Ectodermal cell (in vitro differentiated cells): ENCODE results near the gene TAOK1.
"Not testable (repeated sequence)": the region's sequence is repeated elsewhere in the genome, so short reads cannot be mapped to it uniquely, and the experiment has no call there.

Experiments
- H3K27ac ChIP-seq: 2 replicates; pipeline ENCODE4 v1.7.0; 2013; ENCODE audit warnings: mild to moderate bottlenecking, low read depth, low read length; ENCODE audit not compliant: insufficient read depth, poor library complexity, severe bottlenecking
- H3K27me3 ChIP-seq: 2 replicates; pipeline ENCODE4 v1.7.0; 2013; ENCODE audit warnings: mild to moderate bottlenecking, low read length; ENCODE audit not compliant: insufficient read depth, control insufficient read depth, poor library complexity, severe bottlenecking
- H3K36me3 ChIP-seq: one replicate; pipeline ENCODE4 v1.7.0; 2013; ENCODE audit warnings: low read length; ENCODE audit not compliant: control insufficient read depth, insufficient read depth
- H3K4me1 ChIP-seq: one replicate; pipeline ENCODE4 v1.7.0; 2013; ENCODE audit warnings: low read length; ENCODE audit not compliant: control insufficient read depth, insufficient read depth
- H3K4me3 ChIP-seq: 2 replicates; pipeline ENCODE4 v1.7.0; 2013; ENCODE audit warnings: low read depth, low read length, control low read depth; ENCODE audit not compliant: insufficient read depth
- H3K9me3 ChIP-seq: 2 replicates; pipeline ENCODE4 v1.7.0; 2013; ENCODE audit warnings: mild to moderate bottlenecking, low read length, moderate library complexity; ENCODE audit not compliant: control insufficient read depth
- WGBS, 2 experiments: methylation state at CpG; one replicate each; pipeline ENCODE4 v1.1.7; 2013; ENCODE audit warnings: missing lambda C conversion rate in 2 of 2; 5-methylcytosine and 5-hydroxymethylcytosine counted together

Gene TAOK1

DNA sequence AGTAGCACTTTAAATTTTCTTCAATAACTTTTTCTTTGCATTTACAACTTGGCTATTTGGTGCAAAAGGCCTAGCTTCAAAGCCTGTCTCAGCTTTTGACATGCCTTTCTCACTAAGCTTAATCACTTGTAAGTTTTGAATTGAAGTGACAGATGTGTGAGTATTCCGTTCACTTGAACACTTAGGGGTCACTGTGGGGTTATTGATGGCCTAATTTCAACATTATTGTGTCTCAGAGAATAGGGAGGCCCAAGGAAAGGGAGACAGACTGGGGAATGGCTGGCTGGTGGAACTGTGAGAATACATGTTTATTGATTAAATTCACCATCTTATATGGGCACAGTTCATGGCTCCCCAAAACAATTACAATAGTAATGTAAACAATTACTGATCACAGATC is 84.1 kb downstream of the TAOK1 start:
- H3K4me3 ChIP-seq, result no peak overlapping the region
- 83 to 89% methylated on average over 1 of the region's 1 CpG for WGBS, 2 experiments
- H3K27me3 ChIP-seq, result no peaks in the 10 kb centered on the region
- H3K9me3 ChIP-seq, result no peaks in the 10 kb centered on the region
- H3K4me1 ChIP-seq, result no peaks in the 10 kb centered on the region
- H3K36me3 ChIP-seq, result peaks cover 6% of the 10 kb centered on the region
- no peak overlapping the region for H3K27ac ChIP-seq

DNA sequence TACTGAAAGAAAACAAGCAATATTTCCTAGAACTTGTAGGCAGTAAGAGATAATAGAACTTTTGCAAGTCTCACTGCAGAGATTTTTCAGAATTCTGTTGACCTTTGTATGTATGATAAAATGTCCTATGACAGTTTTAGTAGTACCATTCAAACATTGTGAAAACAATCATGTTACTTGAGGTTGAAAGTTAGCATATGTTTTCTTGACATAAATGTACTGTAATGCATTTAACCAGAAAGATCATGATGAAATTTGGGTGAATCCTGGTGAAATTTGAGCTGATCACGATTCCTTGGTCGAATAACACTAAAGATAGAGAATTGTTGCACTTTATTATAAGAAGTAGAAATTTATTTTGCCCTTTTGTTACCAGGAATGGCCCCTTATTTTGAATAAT is 85.7 kb downstream of the TAOK1 start:
- 95 to 100% methylated on average over 2 of the region's 2 CpGs for WGBS, 2 experiments

DNA sequence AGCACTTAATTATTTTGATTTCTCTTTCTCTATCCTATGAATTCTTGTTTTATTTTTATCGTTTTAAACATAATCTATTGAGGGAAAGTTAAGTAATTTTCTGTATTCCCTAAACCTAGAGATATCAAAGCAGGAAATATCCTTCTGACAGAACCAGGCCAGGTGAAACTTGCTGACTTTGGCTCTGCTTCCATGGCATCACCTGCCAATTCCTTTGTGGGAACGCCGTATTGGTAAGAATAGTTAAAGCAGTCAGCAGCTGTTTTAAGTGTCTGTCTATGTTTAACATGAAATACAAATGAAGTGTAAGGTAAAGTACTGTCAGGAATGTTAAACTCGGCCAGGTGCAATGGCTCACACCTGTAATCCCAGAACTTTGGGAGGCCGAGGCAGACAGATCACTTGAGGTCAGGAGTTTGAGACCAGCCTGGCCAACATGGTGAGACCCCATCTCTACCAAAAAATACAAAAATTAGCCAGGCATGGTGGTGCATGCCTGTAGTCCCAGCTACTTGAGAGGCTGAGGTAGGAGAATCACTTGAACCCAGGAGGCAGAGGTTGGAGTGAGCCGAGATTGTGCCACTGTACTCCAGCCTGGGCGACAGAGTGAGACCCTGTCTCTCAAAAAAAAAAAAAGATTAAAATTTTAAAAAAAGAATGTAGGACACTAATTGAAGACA is 90.2 kb downstream of the TAOK1 start:
- not testable (repeated sequence) for H3K27ac ChIP-seq, H3K36me3 ChIP-seq
- WGBS, 2 experiments, result 88 to 91% methylated on average over 5 to 7 of the region's 7 CpGs

More for the DNA sequence above, 85.7 kb downstream of the TAOK1 start:
- Histone ChIP-seq H3K4me3 (no peak overlapping the region), H3K27me3 (no peaks in the 10 kb centered on the region), H3K4me1 (no peaks in the 10 kb centered on the region), H3K9me3 (no peaks in the 10 kb centered on the region), H3K36me3 (peaks cover 9% of the 10 kb centered on the region), H3K27ac (no peak overlapping the region)

DNA sequence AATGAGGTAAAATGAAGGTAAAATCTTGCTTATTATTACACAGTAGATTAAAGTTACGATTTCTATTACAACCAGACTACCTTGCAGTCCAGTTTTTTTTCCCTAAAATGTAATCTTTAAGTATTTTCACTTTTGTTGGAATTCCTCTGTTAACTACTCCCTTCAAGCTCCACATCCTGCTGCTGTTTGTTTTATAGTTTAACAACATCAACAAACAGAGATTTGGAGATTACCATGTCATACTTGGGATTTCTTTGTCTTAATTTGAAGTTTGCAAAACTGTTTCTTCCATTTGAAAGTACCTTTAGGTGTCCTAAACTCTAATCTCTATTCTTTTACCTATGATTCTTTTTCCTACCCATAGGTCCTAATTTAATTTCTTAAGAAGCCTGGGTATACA is 93.3 kb downstream of the TAOK1 start:
- Histone ChIP-seq H3K27me3 (no peaks in the 10 kb centered on the region), H3K27ac (no peak overlapping the region), H3K36me3 (peaks cover 10% of the 10 kb centered on the region), H3K4me1 (no peaks in the 10 kb centered on the region), H3K4me3 (no peak overlapping the region), H3K9me3 (no peaks in the 10 kb centered on the region)
- WGBS, 2 experiments, result 100% methylated on average over 1 of the region's 1 CpG; no CpG with 5 or more reads in 1 of the 2 experiments

More for the DNA sequence above, 90.2 kb downstream of the TAOK1 start:
- H3K9me3 ChIP-seq, H3K4me1 ChIP-seq, H3K4me3 ChIP-seq, H3K27me3 ChIP-seq: not testable (repeated sequence)

- Histone ChIP-seq H3K27ac (no peak overlapping the region), H3K4me3 (no peak overlapping the region), H3K36me3 (peaks cover 49% of the 10 kb centered on the region), H3K4me1 (no peaks in the 10 kb centered on the region), H3K9me3 (no peaks in the 10 kb centered on the region), H3K27me3 (no peaks in the 10 kb centered on the region)
- WGBS, 2 experiments, result no CpG with 5 or more reads among the region's 1 CpG
Observed at GRCh38 chr17:29495011-29495410, 104.8 kb downstream of the TAOK1 start.

DNA sequence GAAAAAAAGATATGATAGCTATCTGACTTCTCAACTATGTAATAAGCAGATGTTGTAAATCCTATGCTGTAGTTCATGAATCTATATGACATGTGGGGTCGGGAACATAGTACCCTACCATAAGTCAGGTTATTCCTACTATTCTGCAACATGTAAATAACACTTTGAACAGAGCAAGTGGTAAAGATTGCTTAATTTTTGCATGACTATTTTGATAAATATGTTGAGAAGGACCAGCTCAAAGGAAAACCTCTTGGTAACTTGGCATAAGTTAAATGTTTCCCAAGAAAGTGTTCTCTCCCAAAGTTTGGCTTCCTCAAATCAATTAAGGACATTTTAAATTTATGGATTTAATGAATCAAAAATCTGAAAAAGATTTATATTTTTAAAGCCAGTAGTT is 114.5 kb downstream of the TAOK1 start:
- H3K27ac ChIP-seq, result no peak overlapping the region
- no peaks in the 10 kb centered on the region for H3K4me1 ChIP-seq
- WGBS, 2 experiments, result 100% methylated on average over 1 of the region's 1 CpG; no CpG with 5 or more reads in 1 of the 2 experiments
- H3K36me3 ChIP-seq, result peaks cover 36% of the 10 kb centered on the region
- no peak overlapping the region for H3K4me3 ChIP-seq
- H3K9me3 ChIP-seq, result no peaks in the 10 kb centered on the region
- H3K27me3 ChIP-seq, result no peaks in the 10 kb centered on the region

- H3K36me3 ChIP-seq, result peaks cover 35% of the 10 kb centered on the region
- no peak overlapping the region for H3K27ac ChIP-seq
- no peaks in the 10 kb centered on the region for H3K27me3 ChIP-seq
- no peak overlapping the region for H3K4me3 ChIP-seq
- no peaks in the 10 kb centered on the region for H3K4me1 ChIP-seq
- H3K9me3 ChIP-seq, result no peaks in the 10 kb centered on the region
- WGBS, 2 experiments, result 85 to 89% methylated on average over 4 of the region's 4 CpGs
Observed at GRCh38 chr17:29505836-29506235, 115.7 kb downstream of the TAOK1 start.

DNA sequence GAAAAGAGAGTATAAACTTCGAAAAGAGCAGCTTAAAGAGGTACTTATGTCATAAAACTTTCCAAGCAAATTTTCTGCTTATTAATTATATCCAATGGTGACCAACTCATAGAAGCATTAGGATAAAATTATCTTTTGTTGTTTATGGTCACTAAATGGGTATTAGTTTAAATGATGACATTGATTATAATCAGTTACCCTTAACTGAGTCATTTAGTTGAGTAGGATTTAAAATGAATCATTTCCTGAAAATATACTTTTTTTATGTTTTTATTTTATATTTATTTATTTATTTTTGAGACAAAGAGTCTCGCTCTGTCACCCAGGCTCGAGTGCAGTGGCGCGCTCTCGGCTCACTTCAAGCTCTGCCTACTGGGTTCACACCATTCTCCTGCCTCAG is 120.8 kb downstream of the TAOK1 start:
- H3K36me3 ChIP-seq, result peaks cover 23% of the 10 kb centered on the region
- H3K4me1 ChIP-seq, result no peaks in the 10 kb centered on the region
- H3K9me3 ChIP-seq, result no peaks in the 10 kb centered on the region
- H3K27me3 ChIP-seq, result no peaks in the 10 kb centered on the region
- H3K27ac ChIP-seq, result no peak overlapping the region
- 92 to 98% methylated on average over 6 of the region's 6 CpGs for WGBS, 2 experiments
- H3K4me3 ChIP-seq, result no peak overlapping the region

GRCh38 chr17:29514792-29515191 is 124.6 kb downstream of the TAOK1 start:
- Histone ChIP-seq H3K27me3 (no peaks in the 10 kb centered on the region), H3K4me3 (no peak overlapping the region), H3K9me3 (no peaks in the 10 kb centered on the region), H3K4me1 (no peaks in the 10 kb centered on the region), H3K36me3 (peaks cover 32% of the 10 kb centered on the region), H3K27ac (no peak overlapping the region)
- WGBS, 2 experiments, result 90 to 100% methylated on average over 2 of the region's 2 CpGs

GRCh38 chr17:29518359-29518758 is 128.2 kb downstream of the TAOK1 start:
- 71% methylated on average over 1 of the region's 1 CpG; no CpG with 5 or more reads in 1 of the 2 experiments for WGBS, 2 experiments
- Histone ChIP-seq H3K4me1 (no peaks in the 10 kb centered on the region), H3K27me3 (no peaks in the 10 kb centered on the region), H3K36me3 (peaks cover 29% of the 10 kb centered on the region), H3K9me3 (no peaks in the 10 kb centered on the region), H3K27ac (no peak overlapping the region), H3K4me3 (no peak overlapping the region)
